Muscle layer of colon (tissue), 2 donors: ENCODE data around the gene SLC13A4.
"Not testable (repeated sequence)": the region's sequence is repeated elsewhere in the genome, so short reads cannot be mapped to it uniquely, and the experiment has no call there.

Experiments
- H3K27ac ChIP-seq: one replicate; pipeline ENCODE4 v1.7.0; 2013; ENCODE audit warnings: low read depth, mild to moderate bottlenecking, low read length, moderate library complexity
- H3K27me3 ChIP-seq, 2 donors: one replicate each; pipeline ENCODE4 v1.7.0; 2013; ENCODE audit warnings: low read length in 2 of 2, mild to moderate bottlenecking in 2 of 2; ENCODE audit not compliant: insufficient read depth in 2 of 2, control insufficient read depth in 1 of 2
- H3K36me3 ChIP-seq: one replicate; pipeline ENCODE4 v1.7.0; 2013; ENCODE audit warnings: mild to moderate bottlenecking, low read length; ENCODE audit not compliant: insufficient read depth
- H3K4me1 ChIP-seq: one replicate; pipeline ENCODE4 v1.7.0; 2013; ENCODE audit warnings: mild to moderate bottlenecking, low read length; ENCODE audit not compliant: insufficient read depth
- H3K4me3 ChIP-seq, 2 donors: one replicate each; pipeline ENCODE4 v1.7.0; 2013; ENCODE audit warnings: low read length in 2 of 2, low read depth in 1 of 2, mild to moderate bottlenecking in 1 of 2, moderate library complexity in 1 of 2
- H3K9ac ChIP-seq: one replicate; pipeline ENCODE4 v1.7.0; 2013; ENCODE audit warnings: low read length
- H3K9me3 ChIP-seq: one replicate; pipeline ENCODE4 v1.7.0; 2013; ENCODE audit warnings: mild to moderate bottlenecking, low read length
- donor health status: abdominal sarcoma.
- donor health status: Adenocarcinoma of cecum.

The SLC13A4 gene

DNA sequence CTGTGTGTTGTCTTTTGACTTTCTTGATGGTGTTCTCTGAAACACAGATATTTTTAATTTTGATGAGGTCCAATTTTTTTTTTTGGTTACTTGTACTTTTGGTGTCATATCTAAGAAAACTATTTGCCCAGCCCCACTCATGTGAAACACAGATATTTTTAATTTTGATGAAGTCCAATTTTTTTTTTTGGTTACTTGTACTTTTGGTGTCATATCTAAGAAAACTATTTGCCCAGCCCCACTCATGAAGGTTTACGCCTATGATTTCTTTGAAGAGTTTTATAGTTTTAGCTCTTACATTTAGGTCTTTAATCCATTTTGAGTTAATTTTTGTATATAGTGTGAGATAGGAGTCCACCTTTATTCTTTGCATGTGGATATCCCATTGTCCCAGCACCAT lies 60.4 kb downstream of the SLC13A4 start:
- not testable (repeated sequence) for H3K9ac ChIP-seq, H3K36me3 ChIP-seq, H3K9me3 ChIP-seq, H3K27ac ChIP-seq, H3K27me3 ChIP-seq, H3K4me3 ChIP-seq
- peaks cover 33% of the 10 kb centered on the region for H3K4me1 ChIP-seq

GRCh38 chr7:135666846-135667245 lies 61.1 kb downstream of the SLC13A4 start:
- no peaks in the 10 kb centered on the region for H3K27me3 ChIP-seq
- no peak overlapping the region for H3K27ac ChIP-seq
- no peaks in the 10 kb centered on the region for H3K36me3 ChIP-seq
- no peak overlapping the region for H3K9ac ChIP-seq
- peaks cover 29% of the 10 kb centered on the region for H3K4me1 ChIP-seq
- H3K9me3 ChIP-seq: no peaks in the 10 kb centered on the region
- H3K4me3 ChIP-seq: no peak overlapping the region

GRCh38 chr7:135666156-135666555 lies 61.8 kb downstream of the SLC13A4 start:
- Histone ChIP-seq H3K4me1 (peaks cover 29% of the 10 kb centered on the region), H3K4me3 (no peak overlapping the region), H3K27me3 (no peaks in the 10 kb centered on the region), H3K9ac (no peak overlapping the region), H3K36me3 (no peaks in the 10 kb centered on the region), H3K9me3 (no peaks in the 10 kb centered on the region), H3K27ac (no peak overlapping the region)

DNA sequence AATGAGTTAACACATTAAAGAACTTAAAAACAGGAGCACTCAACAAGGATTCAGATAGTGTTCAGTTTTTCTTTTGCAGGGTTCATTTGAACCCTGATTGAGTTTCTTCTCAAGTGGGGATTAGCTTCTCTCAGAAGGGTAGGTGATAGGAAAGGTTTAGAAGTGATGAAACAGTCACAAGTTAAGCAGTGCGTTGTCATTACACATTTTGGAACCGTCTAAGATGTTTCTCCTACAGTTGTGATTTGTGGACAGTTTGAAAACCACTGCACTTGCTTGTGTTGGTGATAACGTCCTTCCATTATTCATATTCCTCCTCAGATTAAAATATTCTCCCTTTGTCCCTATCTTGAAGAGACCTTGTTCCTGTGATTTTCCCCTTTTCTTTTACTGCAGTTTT lies 62.9 kb downstream of the SLC13A4 start:
- Histone ChIP-seq H3K27me3 (no peaks in the 10 kb centered on the region), H3K4me1 (peaks cover 23% of the 10 kb centered on the region), H3K9ac (no peak overlapping the region), H3K9me3 (no peaks in the 10 kb centered on the region), H3K27ac (no peak overlapping the region), H3K4me3 (no peak overlapping the region), H3K36me3 (no peaks in the 10 kb centered on the region)

GRCh38 chr7:135664046-135664589 lies 63.9 kb downstream of the SLC13A4 start:
- Histone ChIP-seq H3K36me3 (no peaks in the 10 kb centered on the region), H3K27me3 (no peaks in the 10 kb centered on the region), H3K9ac (no peak overlapping the region), H3K9me3 (no peaks in the 10 kb centered on the region), H3K4me1 (peaks cover 18% of the 10 kb centered on the region), H3K27ac (no peak overlapping the region), H3K4me3 (peak overlapping the region in 1 of 2 donors; percentile 97)

DNA sequence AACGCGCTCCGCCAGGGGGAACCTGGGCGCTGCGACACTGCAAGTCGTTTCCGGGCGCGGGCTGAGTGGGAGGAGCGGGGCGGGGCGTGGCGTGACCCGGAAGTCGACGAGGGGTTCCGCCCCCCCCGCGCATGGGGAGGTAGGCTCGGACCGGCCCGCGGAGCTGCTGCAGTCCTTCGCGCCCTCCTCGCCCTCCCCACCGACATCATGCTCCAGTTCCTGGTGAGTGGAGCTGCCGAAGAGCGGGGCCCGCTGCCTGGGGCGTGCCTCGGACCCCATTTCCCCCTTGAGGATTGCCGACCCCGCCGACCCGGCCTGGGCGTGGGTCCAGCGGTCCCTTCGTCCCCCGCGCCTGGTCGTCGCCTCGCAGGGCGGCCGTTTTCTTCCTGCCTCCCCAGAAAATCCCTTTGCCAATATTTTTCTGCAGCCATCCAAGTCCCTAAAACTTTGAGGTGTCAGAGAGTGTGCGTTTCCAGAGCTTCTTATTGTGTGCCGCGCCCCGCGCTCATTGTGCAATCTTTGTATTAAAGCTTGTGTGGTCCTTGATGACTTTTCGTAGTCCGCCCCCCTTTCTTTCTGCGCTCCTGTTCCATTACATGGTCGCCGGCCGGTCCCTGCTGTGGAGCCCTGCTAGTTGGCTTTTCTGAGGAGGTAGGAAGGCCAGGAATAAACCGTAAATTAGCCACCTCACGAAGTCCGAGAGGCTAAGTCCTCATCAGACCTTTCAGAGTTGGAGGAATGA lies 65.4 kb downstream of the SLC13A4 start, which contains the start of gene STMP1:
TSS of gene STMP1 (plus strand) at position 142 of the 742 bp plus-strand sequence.
- Histone ChIP-seq H3K36me3 (no peaks in the 10 kb centered on the region), H3K4me3 (peak within 1 kb of the TSS; percentile 97 to 100), H3K9me3 (no peaks in the 10 kb centered on the region), H3K9ac (peak within 1 kb of the TSS; percentile 93), H3K4me1 (peaks cover 18% of the 10 kb centered on the region), H3K27me3 (no peaks in the 10 kb centered on the region), H3K27ac (peak within 1 kb of the TSS; percentile 98)

GRCh38 chr7:135662123-135662372 lies 65.9 kb downstream of the SLC13A4 start:
- Histone ChIP-seq H3K36me3 (no peaks in the 10 kb centered on the region), H3K4me1 (peaks cover 18% of the 10 kb centered on the region), H3K9ac (peak overlapping the region; percentile 66), H3K27ac (peak overlapping the region; percentile 98), H3K27me3 (no peaks in the 10 kb centered on the region), H3K4me3 (peak overlapping the region; percentile 49 to 97), H3K9me3 (no peaks in the 10 kb centered on the region)

DNA sequence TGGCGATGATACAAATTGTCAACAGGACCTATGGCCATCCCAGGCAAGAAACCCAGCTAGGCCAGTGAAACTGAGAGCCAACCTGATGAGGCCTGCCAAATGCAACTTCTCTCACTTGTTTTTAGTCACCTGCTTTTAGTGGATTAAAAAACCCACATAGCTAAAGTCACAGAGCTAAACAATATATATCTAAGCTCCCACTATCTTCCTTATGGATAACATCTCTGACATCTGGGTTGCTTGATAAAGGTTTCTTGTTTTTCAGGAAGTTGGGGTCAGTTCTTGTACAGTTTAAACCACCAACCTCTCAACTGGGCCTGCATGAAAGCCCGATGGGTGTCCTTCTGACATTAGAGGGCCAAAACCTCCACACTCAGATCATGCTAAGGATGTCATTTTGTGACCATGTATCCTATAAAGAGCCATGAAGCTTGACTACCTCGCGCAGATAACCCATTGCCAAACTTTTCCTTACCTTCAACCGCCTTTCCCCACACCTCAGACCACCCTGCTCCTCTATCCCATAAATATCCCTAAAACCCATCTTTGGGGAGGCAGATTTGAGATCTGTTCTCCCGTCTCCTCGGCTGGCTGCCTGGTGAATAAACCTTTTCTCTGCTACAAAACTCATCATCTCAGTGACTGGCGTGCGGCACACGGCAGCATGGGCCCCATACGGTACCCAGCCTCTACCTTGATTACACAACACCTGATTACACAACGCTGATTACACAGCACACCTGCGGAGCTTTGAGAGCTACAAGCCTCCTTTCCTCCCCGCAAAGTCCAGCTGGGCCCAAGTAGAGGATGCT lies 66.5 kb downstream of the SLC13A4 start:
- H3K4me1 ChIP-seq: peaks cover 18% of the 10 kb centered on the region
- peak overlapping the region; percentile 66 for H3K9ac ChIP-seq
- H3K4me3 ChIP-seq: peak overlapping the region; percentile 49 to 97
- peak overlapping the region; percentile 98 for H3K27ac ChIP-seq
- H3K27me3 ChIP-seq: no peaks in the 10 kb centered on the region
- H3K36me3 ChIP-seq: no peaks in the 10 kb centered on the region
- H3K9me3 ChIP-seq: no peaks in the 10 kb centered on the region

GRCh38 chr7:135659159-135659846 lies 68.7 kb downstream of the SLC13A4 start:
- Histone ChIP-seq H3K4me1 (peaks cover 10% of the 10 kb centered on the region), H3K4me3 (no peak overlapping the region), H3K27me3 (no peaks in the 10 kb centered on the region), H3K27ac (no peak overlapping the region), H3K36me3 (no peaks in the 10 kb centered on the region), H3K9ac (no peak overlapping the region), H3K9me3 (no peaks in the 10 kb centered on the region)

DNA sequence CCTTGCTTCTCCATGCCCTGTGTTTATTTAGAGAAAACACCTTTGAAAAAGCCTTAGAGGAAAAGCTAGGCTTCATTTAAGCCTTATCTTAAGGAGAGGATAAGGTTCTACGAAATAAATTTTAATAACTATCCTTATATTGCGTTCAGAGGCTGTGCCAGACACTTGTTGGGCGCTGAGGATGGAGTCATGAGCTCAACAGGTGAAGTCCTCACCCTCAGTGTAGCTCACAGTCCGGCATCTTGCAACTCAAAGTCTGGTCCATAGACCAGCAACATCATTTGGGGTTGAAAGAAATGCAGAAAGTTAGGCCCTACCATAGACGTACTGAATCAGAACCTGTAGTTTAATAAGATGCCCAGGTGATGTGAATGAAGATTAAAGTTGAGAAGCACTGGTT lies 69.4 kb downstream of the SLC13A4 start:
- Histone ChIP-seq H3K36me3 (no peaks in the 10 kb centered on the region), H3K27me3 (no peaks in the 10 kb centered on the region), H3K4me1 (peaks cover 4% of the 10 kb centered on the region), H3K9me3 (no peaks in the 10 kb centered on the region), H3K27ac (no peak overlapping the region), H3K4me3 (no peak overlapping the region), H3K9ac (no peak overlapping the region)

DNA sequence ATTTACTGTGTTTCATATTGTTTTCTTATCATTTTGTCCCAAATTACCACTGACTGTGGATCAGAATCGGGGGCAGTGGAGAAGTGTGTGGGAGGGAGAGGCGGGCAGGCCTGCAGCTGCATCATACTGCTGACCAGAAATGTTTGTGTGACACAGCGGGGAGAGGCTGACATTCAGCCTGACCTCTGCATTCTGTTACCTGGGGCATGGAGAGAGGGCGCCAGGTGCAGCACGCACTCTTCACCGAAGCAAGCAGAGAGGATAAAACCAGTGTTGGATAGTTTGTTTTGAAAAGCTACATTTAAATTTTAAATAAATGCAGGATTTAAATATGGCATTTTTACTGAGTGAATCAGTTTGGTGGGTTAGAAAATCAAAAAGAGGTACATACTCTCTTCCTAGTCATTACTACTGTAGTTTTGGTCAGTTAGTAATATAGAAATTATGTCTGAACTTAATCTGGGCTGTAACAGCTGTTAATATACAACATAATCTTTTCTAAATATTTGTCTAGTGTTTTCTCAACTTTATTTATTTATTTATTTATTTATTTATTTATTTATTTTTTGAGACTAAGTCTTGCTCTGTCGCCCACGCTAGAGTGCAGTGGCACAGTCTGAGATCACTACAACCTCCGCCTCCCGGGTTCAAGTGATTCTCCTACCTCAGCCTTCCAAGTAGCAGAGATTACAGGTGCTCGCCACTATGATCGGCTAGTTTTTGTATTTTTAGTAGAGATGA lies 74.5 kb downstream of the SLC13A4 start:
- Histone ChIP-seq H3K4me1 (no peaks in the 10 kb centered on the region), H3K9me3 (no peaks in the 10 kb centered on the region), H3K4me3 (no peak overlapping the region), H3K9ac (no peak overlapping the region), H3K27ac (no peak overlapping the region), H3K36me3 (no peaks in the 10 kb centered on the region), H3K27me3 (no peaks in the 10 kb centered on the region)
